ENCODE measurements around the gene VAC14.

Gene VAC14

GRCh38 chr16:70725024-70725911 lies 75.7 kb downstream of the VAC14 start:
- TF ChIP-seq MAX (IDR thresholded peaks at IDR 0.05): no peak
- no peak for TF ChIP-seq ZBTB7A (IDR thresholded peaks at IDR 0.05; ENCODE audit: low read depth)
- no peak for TF ChIP-seq YY1 (IDR thresholded peaks at IDR 0.05; ENCODE audit: low read depth)

GRCh38 chr16:70724146-70725023 lies 76.6 kb downstream of the VAC14 start:
- TF ChIP-seq MAX (IDR thresholded peaks at IDR 0.05) (no peak), ZBTB7A (IDR thresholded peaks at IDR 0.05; ENCODE audit: low read depth) (no peak), TEAD4 (IDR thresholded peaks at IDR 0.05) (no peak), TAF1 (IDR thresholded peaks at IDR 0.05; ENCODE audit: low read depth) (no peak), RAD21 (IDR thresholded peaks at IDR 0.05; ENCODE audit: low read depth) (no peak), USF1 (IDR thresholded peaks at IDR 0.05) (no peak), REST (IDR thresholded peaks at IDR 0.05; ENCODE audit: low read depth) (no peak), YY1 (IDR thresholded peaks at IDR 0.05; ENCODE audit: low read depth) (no peak), NFIC (IDR thresholded peaks at IDR 0.05) (no peak), FOXM1 (IDR thresholded peaks at IDR 0.05; ENCODE audit: borderline replicate concordance, low read depth) (no peak), EGR1 (IDR thresholded peaks at IDR 0.05) (no peak), TCF12 (IDR thresholded peaks at IDR 0.05; ENCODE audit: low read depth) (no peak), CREB1 (IDR thresholded peaks at IDR 0.05; ENCODE audit: low read depth) (no peak), CEBPB (IDR thresholded peaks at IDR 0.05) (no peak), EP300 (IDR thresholded peaks at IDR 0.05; ENCODE audit: borderline replicate concordance) (no peak)

GRCh38 chr16:70723740-70724145 lies 77.2 kb downstream of the VAC14 start:
- TF ChIP-seq YY1 (IDR thresholded peaks at IDR 0.05; ENCODE audit: low read depth): no peak
- TF ChIP-seq TCF12 (IDR thresholded peaks at IDR 0.05; ENCODE audit: low read depth): no peak
- TF ChIP-seq FOXM1 (IDR thresholded peaks at IDR 0.05; ENCODE audit: borderline replicate concordance, low read depth): no peak
- TF ChIP-seq REST (IDR thresholded peaks at IDR 0.05; ENCODE audit: low read depth): no peak
- no peak for TF ChIP-seq RAD21 (IDR thresholded peaks at IDR 0.05; ENCODE audit: low read depth)
- TF ChIP-seq TAF1 (IDR thresholded peaks at IDR 0.05; ENCODE audit: low read depth): no peak
- TF ChIP-seq ZBTB7A (IDR thresholded peaks at IDR 0.05; ENCODE audit: low read depth): no peak
- TF ChIP-seq MAX (IDR thresholded peaks at IDR 0.05): no peak
- no peak for TF ChIP-seq EP300 (IDR thresholded peaks at IDR 0.05; ENCODE audit: borderline replicate concordance)

- TF ChIP-seq NFIC (IDR thresholded peaks at IDR 0.05) (no peak), FOXM1 (IDR thresholded peaks at IDR 0.05; ENCODE audit: borderline replicate concordance, low read depth) (no peak), CEBPB (IDR thresholded peaks at IDR 0.05) (no peak), CREB1 (IDR thresholded peaks at IDR 0.05; ENCODE audit: low read depth) (no peak), ZBTB7A (IDR thresholded peaks at IDR 0.05; ENCODE audit: low read depth) (no peak), MAX (IDR thresholded peaks at IDR 0.05) (no peak), REST (IDR thresholded peaks at IDR 0.05; ENCODE audit: low read depth) (no peak), USF1 (IDR thresholded peaks at IDR 0.05) (no peak)
These were observed 79.6 kb downstream of the VAC14 start for GRCh38 chr16:70721202-70721963.
